Calu3 (cell line): ENCODE measurements around the gene ZNF804B. TPM values are rescaled to one million over a fixed set of nuclear protein-coding genes. Genes with fewer than 3 reads are reported as not detected.

Experiments
- BruUV-seq: library from RNA; stranded (reverse); fragments of 400-500 nt; replicated peaks from 2 replicates; lab custom pipeline; 2021; lab: Mats Ljungman, UMichigan
- CTCF ChIA-PET: fragments of 300-600 bp; sonication (Branson Sonifier 250); formaldehyde crosslinking; loops from one replicate; lab custom pipeline; 2022; ENCODE audit warnings: antibody characterized with exemption; lab: Charles Lee
- DNase-seq: peaks from one replicate; pipeline ENCODE4 v3.0.0; 2022
- H3K27ac Mint-ChIP-seq: one replicate; pipeline ENCODE4 v1.8.0; 2022; ENCODE audit warnings: mixed read lengths; ENCODE audit not compliant: unreplicated experiment
- H3K27me3 Mint-ChIP-seq: one replicate; pipeline ENCODE4 v1.8.0; 2022; ENCODE audit warnings: mixed read lengths; ENCODE audit not compliant: unreplicated experiment
- H3K36me3 Mint-ChIP-seq: one replicate; pipeline ENCODE4 v1.8.0; 2022; ENCODE audit warnings: mild to moderate bottlenecking, moderate library complexity, mixed read lengths; ENCODE audit not compliant: insufficient read depth, unreplicated experiment
- H3K4me1 Mint-ChIP-seq: one replicate; pipeline ENCODE4 v1.8.0; 2022; ENCODE audit warnings: mild to moderate bottlenecking, low read depth, mixed read lengths; ENCODE audit not compliant: unreplicated experiment
- H3K4me3 Mint-ChIP-seq: one replicate; pipeline ENCODE4 v1.8.0; 2022; ENCODE audit warnings: mild to moderate bottlenecking, low read depth, moderate library complexity, mixed read lengths; ENCODE audit not compliant: unreplicated experiment
- H3K9me3 Mint-ChIP-seq: one replicate; pipeline ENCODE4 v1.8.0; 2022; ENCODE audit warnings: low read depth, mixed read lengths; ENCODE audit not compliant: unreplicated experiment
- CTCF ChIP-seq: fragments of 200-600 bp; IDR thresholded peaks from one replicate; pipeline ENCODE4 v1.8.0; 2022; ENCODE audit warnings: antibody characterized with exemption; ENCODE audit not compliant: unreplicated experiment
- intact Hi-C: fragments of 100-400 bp; cut with micrococcal nuclease; formaldehyde crosslinking; loops from one replicate; pipeline ENCODE4 v1.10.0; 2022; ENCODE audit not compliant: unreplicated experiment
- total RNA-seq: library from RNA; stranded (reverse); gene quantifications from 2 replicates; pipeline ENCODE4 v1.2.3, GENCODE V29; 2022

Gene ZNF804B
- total RNA-seq, 1 experiment from 2014 or later, result not detected

GRCh38 chr7:88969167-88969566 lies 209.7 kb downstream of the ZNF804B start:
- intact Hi-C loops, result no loop called here
- no peak for TF ChIP-seq CTCF
- DNase-seq, result no peak
- no TSS peak for BruUV-seq
- CTCF ChIA-PET, result no interaction called here
- Mint-ChIP-seq H3K27ac (no peak overlapping the region), H3K27me3 (no peaks in the 10 kb centered on the region), H3K9me3 (no peaks in the 10 kb centered on the region), H3K4me1 (no peaks in the 10 kb centered on the region), H3K4me3 (no peak overlapping the region), H3K36me3 (no peaks in the 10 kb centered on the region)

DNA sequence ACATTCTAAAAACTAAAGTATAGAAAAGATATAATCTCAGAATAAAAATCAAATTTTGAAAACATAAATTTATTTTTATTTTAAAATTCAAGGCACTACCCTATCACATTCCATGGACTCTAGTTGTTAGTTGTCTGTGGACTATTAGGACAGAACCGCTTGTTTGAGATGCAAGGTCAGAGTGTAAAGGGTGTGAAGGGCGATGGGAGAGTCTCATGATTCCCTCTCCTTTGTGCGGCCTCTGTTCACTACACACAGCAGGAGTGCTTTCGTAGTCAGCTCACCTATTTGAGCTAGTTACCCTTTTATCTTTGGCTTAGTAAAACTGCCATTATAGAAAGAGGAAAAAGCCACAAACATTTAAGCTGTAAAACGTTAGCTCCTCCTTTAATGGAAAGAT lies 225.8 kb downstream of the ZNF804B start:
- BruUV-seq, result no TSS peak
- CTCF ChIA-PET, result no interaction called here
- Mint-ChIP-seq H3K4me1 (no peaks in the 10 kb centered on the region), H3K36me3 (no peaks in the 10 kb centered on the region), H3K27ac (no peak overlapping the region), H3K9me3 (no peaks in the 10 kb centered on the region), H3K4me3 (no peak overlapping the region), H3K27me3 (no peaks in the 10 kb centered on the region)
- TF ChIP-seq CTCF, result no peak
- intact Hi-C loops, result no loop called here
- no peak for DNase-seq

DNA sequence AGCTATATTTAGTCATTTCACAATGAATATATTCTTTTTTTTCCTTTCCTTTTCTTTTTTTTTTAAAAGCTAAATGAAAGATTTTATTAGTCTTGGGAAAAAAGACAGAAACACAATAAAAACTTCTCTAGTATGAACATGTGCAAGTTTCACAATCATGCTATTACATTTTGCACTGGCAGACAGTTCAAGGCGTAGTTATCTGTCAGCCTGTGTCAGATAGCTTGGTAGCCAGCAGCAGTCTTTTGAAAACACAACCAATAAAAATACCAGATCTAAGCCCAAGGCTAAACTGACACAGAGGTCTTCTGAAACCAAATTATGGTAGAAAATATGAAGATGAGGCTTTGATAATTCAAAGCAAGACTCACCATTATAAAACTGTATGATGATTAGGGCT lies 241.8 kb downstream of the ZNF804B start:
- no peak overlapping the region for H3K27ac Mint-ChIP-seq
- H3K9me3 Mint-ChIP-seq, result no peaks in the 10 kb centered on the region
- CTCF ChIA-PET, result no interaction called here
- H3K36me3 Mint-ChIP-seq, result no peaks in the 10 kb centered on the region
- intact Hi-C loops, result no loop called here
- no peak overlapping the region for H3K4me3 Mint-ChIP-seq
- TF ChIP-seq CTCF, result no peak
- no peaks in the 10 kb centered on the region for H3K27me3 Mint-ChIP-seq
- peaks cover 12% of the 10 kb centered on the region for H3K4me1 Mint-ChIP-seq
- no TSS peak for BruUV-seq
- no peak for DNase-seq

GRCh38 chr7:89002981-89003956 lies 243.8 kb downstream of the ZNF804B start:
- CTCF ChIA-PET, result interaction anchor here (0.6 kb wide), 1 partner anchor 639 kb away, joined by 3 read pairs; no protein-coding TSS in a partner anchor
- no TSS peak for BruUV-seq
- TF ChIP-seq CTCF, result no peak

More at GRCh38 chr7:89002981-89003956, 243.8 kb downstream of the ZNF804B start:
- H3K27me3 Mint-ChIP-seq, result no peaks in the 10 kb centered on the region
- peaks cover 14% of the 10 kb centered on the region for H3K4me1 Mint-ChIP-seq
- intact Hi-C loops, result no loop called here
- no peak for DNase-seq
- no peaks in the 10 kb centered on the region for H3K9me3 Mint-ChIP-seq
- no peaks in the 10 kb centered on the region for H3K36me3 Mint-ChIP-seq
- peak overlapping the region; percentile 49 for H3K4me3 Mint-ChIP-seq
- peak overlapping the region; percentile 53 for H3K27ac Mint-ChIP-seq
